Mesenchymal stem cell (in vitro differentiated cells and primary cell): ENCODE results near the gene AURKB.

Experiments
- DNase-seq: peaks from one replicate; pipeline ENCODE4 v3.0.0-alpha.2; 2013
- H2AFZ ChIP-seq: one replicate; pipeline ENCODE4 v1.6.1; 2013; ENCODE audit warnings: low read depth, mild to moderate bottlenecking, control low read depth, inconsistent platforms, low read length, moderate library complexity
- H2AK5ac ChIP-seq: 2 replicates; pipeline ENCODE4 v1.6.1; 2013; ENCODE audit warnings: low read length, moderate library complexity, mild to moderate bottlenecking, inconsistent platforms; ENCODE audit not compliant: severe bottlenecking
- H2BK120ac ChIP-seq: one replicate; pipeline ENCODE4 v1.6.1; 2013; ENCODE audit warnings: low read depth, mild to moderate bottlenecking, inconsistent platforms, low read length, moderate library complexity
- H2BK12ac ChIP-seq, 2 experiments: one replicate each; pipeline ENCODE4 v1.6.1; 2013; ENCODE audit warnings: inconsistent platforms in 2 of 2, low read length in 2 of 2, mild to moderate bottlenecking in 2 of 2, moderate library complexity in 2 of 2, control low read depth in 1 of 2
- H2BK15ac ChIP-seq: one replicate; pipeline ENCODE4 v1.6.1; 2013; ENCODE audit warnings: mild to moderate bottlenecking, low read depth, inconsistent platforms; ENCODE audit not compliant: poor library complexity, severe bottlenecking
- H2BK5ac ChIP-seq: 2 replicates; pipeline ENCODE4 v1.6.1; 2013; ENCODE audit warnings: low read depth, mild to moderate bottlenecking, low read length, control low read depth, inconsistent platforms; ENCODE audit not compliant: poor library complexity, severe bottlenecking
- H3K14ac ChIP-seq, 2 experiments: one replicate each; pipeline ENCODE4 v1.6.1; 2013; ENCODE audit warnings: inconsistent platforms in 2 of 2, low read length in 2 of 2, control low read depth in 1 of 2, mild to moderate bottlenecking in 1 of 2, moderate library complexity in 1 of 2
- H3K18ac ChIP-seq, 2 experiments: one replicate each; pipeline ENCODE4 v1.6.1; 2013; ENCODE audit warnings: inconsistent platforms in 2 of 2, low read length in 2 of 2, control low read depth in 1 of 2, low read depth in 1 of 2, mild to moderate bottlenecking in 1 of 2
- H3K23ac ChIP-seq, 2 experiments: one replicate each; pipeline ENCODE4 v1.6.1; 2013; ENCODE audit warnings: inconsistent platforms in 2 of 2, low read length in 2 of 2, mild to moderate bottlenecking in 2 of 2, moderate library complexity in 2 of 2, control low read depth in 1 of 2
- H3K27ac ChIP-seq: 2 replicates; pipeline ENCODE4 v1.5.1; 2013; ENCODE audit warnings: mild to moderate bottlenecking, moderate library complexity, low read length, control low read depth, inconsistent platforms; ENCODE audit not compliant: poor library complexity, severe bottlenecking
- H3K27me3 ChIP-seq, 2 experiments: 2 replicates each; pipeline versions ENCODE4 v1.6.1 to v1.7.0; 2013; ENCODE audit warnings: low read length in 2 of 2, mild to moderate bottlenecking in 2 of 2, moderate library complexity in 2 of 2, control low read depth in 1 of 2, inconsistent platforms in 1 of 2; ENCODE audit not compliant: control insufficient read depth in 1 of 2, insufficient read depth in 1 of 2
- H3K36me3 ChIP-seq, 2 experiments: 2 replicates each; pipeline versions ENCODE4 v1.6.1 to v1.7.0; 2013; ENCODE audit warnings: low read length in 2 of 2, control low read depth in 1 of 2, inconsistent platforms in 1 of 2, low read depth in 1 of 2, mild to moderate bottlenecking in 1 of 2; ENCODE audit not compliant: insufficient read depth in 2 of 2, control insufficient read depth in 1 of 2
- H3K4ac ChIP-seq, 2 experiments: one replicate each; pipeline ENCODE4 v1.6.1; 2013; ENCODE audit warnings: inconsistent platforms in 2 of 2, low read length in 2 of 2, mild to moderate bottlenecking in 2 of 2, moderate library complexity in 2 of 2, control low read depth in 1 of 2, low read depth in 1 of 2
- H3K4me1 ChIP-seq: 2 replicates; pipeline ENCODE4 v1.6.1; 2013; ENCODE audit warnings: low read depth, low read length, control low read depth; ENCODE audit not compliant: control insufficient read depth, insufficient read depth
- H3K4me2 ChIP-seq: 2 replicates; pipeline ENCODE4 v1.6.1; 2013; ENCODE audit warnings: low read length, mild to moderate bottlenecking, inconsistent platforms; ENCODE audit not compliant: poor library complexity, severe bottlenecking
- H3K4me3 ChIP-seq, 2 experiments: 2 replicates each; pipeline versions ENCODE4 v1.5.1 to v1.7.0; 2013; ENCODE audit warnings: low read length in 2 of 2, mild to moderate bottlenecking in 2 of 2, control low read depth in 1 of 2, low read depth in 1 of 2; ENCODE audit not compliant: insufficient read depth in 1 of 2
- H3K79me1 ChIP-seq: replicated peaks from 2 replicates; pipeline ENCODE4 v1.6.1; 2013; ENCODE audit warnings: mild to moderate bottlenecking, control low read depth, low read length, inconsistent platforms; ENCODE audit not compliant: poor library complexity, severe bottlenecking
- H3K9ac ChIP-seq: 2 replicates; pipeline ENCODE4 v1.7.0; 2013; ENCODE audit warnings: mild to moderate bottlenecking, low read length, moderate library complexity
- H3K9me3 ChIP-seq: 2 replicates; pipeline ENCODE4 v1.7.0; 2013; ENCODE audit warnings: mild to moderate bottlenecking, low read length; ENCODE audit not compliant: control insufficient read depth
- H4K8ac ChIP-seq: one replicate; pipeline ENCODE4 v1.6.1; 2013; ENCODE audit warnings: inconsistent platforms, mild to moderate bottlenecking, low read length, moderate library complexity
- H4K91ac ChIP-seq: one replicate; pipeline ENCODE4 v1.6.1; 2013; ENCODE audit warnings: mild to moderate bottlenecking, low read length, inconsistent platforms
- WGBS: methylation state at CpG from one replicate; pipeline ENCODE4 v1.1.7; 2013; ENCODE audit warnings: mixed read lengths; 5-methylcytosine and 5-hydroxymethylcytosine counted together

The AURKB gene

DNA sequence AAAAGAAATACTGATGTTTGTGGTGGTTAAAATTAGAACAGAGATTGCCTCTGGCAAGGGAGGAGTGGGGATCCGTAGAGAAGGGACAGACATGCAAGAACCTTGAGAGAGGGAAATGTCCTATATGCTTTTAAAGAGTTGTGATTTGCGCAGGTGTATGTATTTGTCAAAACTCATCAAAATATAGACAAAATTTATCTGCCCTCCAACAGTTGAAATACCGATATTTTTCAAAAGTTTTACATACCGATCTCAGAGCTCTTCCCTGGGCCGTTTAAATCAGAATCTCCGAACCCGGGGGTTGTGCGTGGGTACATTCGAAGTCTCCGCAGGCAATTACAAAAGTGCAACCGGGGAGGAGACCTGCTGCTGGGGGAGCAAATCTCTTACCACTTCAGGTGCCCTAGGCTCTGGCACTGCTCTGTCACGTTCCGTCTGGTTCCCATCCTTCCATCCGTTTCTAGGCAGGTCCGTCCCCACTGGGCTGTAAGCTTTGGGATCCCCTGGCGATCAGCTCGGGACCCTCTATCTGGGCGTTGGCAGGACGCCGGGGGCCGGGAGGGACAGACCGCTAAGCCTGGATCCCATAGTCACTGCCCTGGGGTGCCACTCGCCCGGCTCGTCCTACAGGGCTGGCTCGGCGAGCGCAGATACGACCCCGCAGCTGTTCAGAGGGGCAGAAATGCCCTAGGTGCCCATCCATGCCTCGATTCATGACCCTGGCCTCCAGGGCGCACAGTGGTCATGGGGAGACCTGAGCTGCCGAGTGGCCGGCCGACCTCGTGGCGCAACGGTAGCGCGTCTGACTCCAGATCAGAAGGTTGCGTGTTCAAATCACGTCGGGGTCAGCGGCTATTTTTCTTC, 24.6 kb downstream of the AURKB start:
- WGBS, result 4% methylated on average over 39 of the region's 44 CpGs
- peak overlapping the region; percentile 88 for H3K9ac ChIP-seq

DNA sequence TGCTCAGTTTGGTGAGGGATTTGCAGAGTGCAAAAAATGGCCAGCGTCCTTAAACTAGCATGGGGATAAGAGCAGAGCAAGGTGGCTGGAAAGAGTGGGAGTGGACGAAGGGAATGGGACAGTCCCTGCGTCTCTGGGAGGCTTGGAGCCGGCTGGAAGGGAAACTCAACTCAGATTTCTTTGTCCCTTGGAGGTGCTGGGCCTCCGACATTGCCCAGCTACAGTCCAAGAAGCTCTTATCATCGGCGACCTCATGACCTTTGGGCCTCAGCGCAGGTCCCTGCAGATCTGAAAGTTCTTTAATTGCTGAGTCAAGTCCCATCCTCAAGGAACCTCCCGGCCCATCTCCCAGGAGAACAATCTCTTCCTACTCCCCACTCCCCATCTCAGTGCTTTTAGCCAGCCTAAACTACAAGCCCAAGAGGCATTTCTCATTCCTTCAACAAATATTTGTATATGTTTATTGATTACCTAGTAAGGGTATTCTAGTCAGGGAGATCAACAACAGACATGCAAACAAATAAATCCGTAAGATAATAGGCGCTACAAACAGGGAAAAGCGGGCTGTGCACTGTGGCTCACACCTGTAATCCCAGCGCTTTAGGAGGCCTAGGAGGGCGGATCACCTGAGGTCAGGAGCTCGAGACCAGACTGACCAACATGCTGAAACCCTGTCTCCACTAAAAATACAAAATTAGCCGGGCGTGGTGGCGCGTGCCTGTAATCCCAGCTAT, 33.2 kb downstream of the AURKB start:
- peak overlapping the region; percentile 29 for H4K91ac ChIP-seq
- no peaks in the 10 kb centered on the region for H3K36me3 ChIP-seq
- H2BK15ac ChIP-seq, result no peak overlapping the region
- H3K9me3 ChIP-seq, result no peaks in the 10 kb centered on the region
- H2BK5ac ChIP-seq, result no peak overlapping the region
- H3K18ac ChIP-seq, result peak overlapping the region; percentile 59 to 75
- H3K4me3 ChIP-seq, result peak overlapping the region in 1 of 2 experiments; percentile 83
- H2BK12ac ChIP-seq, result peak overlapping the region in 1 of 2 experiments; percentile 49
- peak overlapping the region in 1 of 2 experiments; percentile 22 for H3K14ac ChIP-seq
- H3K9ac ChIP-seq, result peak overlapping the region; percentile 92
- peaks cover 8% of the 10 kb centered on the region for H3K79me1 ChIP-seq
- H2AK5ac ChIP-seq, result peak overlapping the region; percentile 21
- peak overlapping the region; percentile 75 to 92 for H3K4ac ChIP-seq
- no peak overlapping the region for H2BK120ac ChIP-seq
- WGBS, result 69% methylated on average over 19 of the region's 19 CpGs
- H3K27me3 ChIP-seq, result no peaks in the 10 kb centered on the region
- DNase-seq, result no peak
- H3K4me1 ChIP-seq, result peaks cover 18% of the 10 kb centered on the region
- no peak overlapping the region for H3K27ac ChIP-seq
- H3K23ac ChIP-seq, result no peak overlapping the region
- peak overlapping the region; percentile 56 for H3K4me2 ChIP-seq
- H4K8ac ChIP-seq, result peak overlapping the region; percentile 93
- H2AFZ ChIP-seq, result peak overlapping the region; percentile 87

More for the DNA sequence above, 24.6 kb downstream of the AURKB start:
- Histone ChIP-seq H3K9me3 (no peaks in the 10 kb centered on the region), H3K27me3 (no peaks in the 10 kb centered on the region), H3K18ac (no peak overlapping the region), H3K4me3 (peak overlapping the region; percentile 82 to 99), H2BK15ac (no peak overlapping the region), H2BK5ac (no peak overlapping the region), H2AFZ (peak overlapping the region; percentile 68), H3K4me2 (peak overlapping the region; percentile 88), H4K91ac (peak overlapping the region; percentile 6), H2BK12ac (no peak overlapping the region), H2BK120ac (no peak overlapping the region), H3K36me3 (no peaks in the 10 kb centered on the region), H3K27ac (peak overlapping the region; percentile 79), H3K79me1 (peaks cover 2% of the 10 kb centered on the region), H3K4me1 (peaks cover 18% of the 10 kb centered on the region), H2AK5ac (no peak overlapping the region), H3K4ac (peak overlapping the region in 1 of 2 experiments; percentile 24), H3K23ac (no peak overlapping the region), H4K8ac (no peak overlapping the region), H3K14ac (no peak overlapping the region)
- DNase-seq, result peak; percentile 60

DNA sequence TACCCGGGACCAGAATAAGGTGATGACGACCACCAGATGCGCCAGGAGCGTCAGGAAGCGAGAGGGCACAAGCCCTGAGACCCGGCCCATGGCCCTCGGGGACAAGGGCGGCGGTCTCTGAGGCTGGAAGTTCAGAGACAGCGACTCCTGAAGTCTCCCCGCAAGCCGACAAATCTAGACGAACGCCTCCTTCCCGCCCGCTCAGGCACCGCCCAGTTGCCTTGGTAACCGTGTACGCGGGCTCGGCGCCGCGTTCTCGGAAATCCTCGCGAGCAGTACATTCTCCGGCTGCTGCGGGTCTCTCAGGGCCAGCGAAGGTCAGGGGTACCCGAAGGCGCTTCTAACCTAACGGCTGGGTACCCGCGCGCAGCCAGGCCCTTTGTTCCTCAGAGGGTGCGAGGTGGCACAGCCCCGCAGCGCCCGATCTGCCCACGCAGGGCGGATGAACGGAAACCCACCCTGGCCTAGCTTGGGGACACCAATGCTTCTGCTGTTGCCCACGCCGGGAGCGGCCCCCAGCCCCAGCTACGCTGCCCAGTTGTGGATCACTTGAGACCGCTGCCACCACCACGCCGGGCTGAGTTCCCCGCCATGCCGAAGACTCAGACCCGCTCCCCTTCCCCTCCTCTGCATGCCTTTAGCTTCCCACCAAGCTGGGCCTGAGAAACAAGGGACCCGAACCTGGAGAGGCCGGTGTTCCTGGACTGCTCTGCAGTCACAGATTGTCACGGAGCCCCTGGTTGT, 34.0 kb downstream of the AURKB start, which contains the start of gene TMEM107:
TSS of gene TMEM107 (minus strand) at position 184 of the 744 bp plus-strand sequence. CDS start at position 90, 94 bp downstream.
- H3K9ac ChIP-seq, result peak within 1 kb of the TSS; percentile 92
- H2BK120ac ChIP-seq, result peak within 1 kb of the TSS; percentile 42

More for the DNA sequence above, 34.0 kb downstream of the AURKB start, which contains the start of gene TMEM107:
- WGBS, result 5% methylated on average over 56 of the region's 56 CpGs
- Histone ChIP-seq H3K79me1 (peaks cover 8% of the 10 kb centered on the region), H3K18ac (peak within 1 kb of the TSS; percentile 59 to 75), H3K36me3 (no peaks in the 10 kb centered on the region), H3K23ac (peak within 1 kb of the TSS in 1 of 2 experiments; percentile 34), H2BK5ac (no peak within 1 kb of the TSS), H4K91ac (peak within 1 kb of the TSS; percentile 40), H3K4ac (peak within 1 kb of the TSS; percentile 75 to 92), H4K8ac (peak within 1 kb of the TSS; percentile 93), H2AFZ (peak within 1 kb of the TSS; percentile 87), H2BK12ac (peak within 1 kb of the TSS in 1 of 2 experiments; percentile 49), H2AK5ac (peak within 1 kb of the TSS; percentile 21), H3K9me3 (no peaks in the 10 kb centered on the region), H3K4me2 (peak within 1 kb of the TSS; percentile 56), H3K27me3 (no peaks in the 10 kb centered on the region), H3K14ac (peak within 1 kb of the TSS in 1 of 2 experiments; percentile 22), H3K4me3 (peak within 1 kb of the TSS; percentile 69 to 83), H3K4me1 (peaks cover 18% of the 10 kb centered on the region), H3K27ac (peak within 1 kb of the TSS; percentile 27), H2BK15ac (peak within 1 kb of the TSS; percentile 55)
- peak; percentile 88 for DNase-seq
